NCI-H1417 treated with DMSO at 0.1 percent for 48 hours (cell line): ENCODE data around the gene CDC20.
A peak's percentile ranks its signal among the peaks of the same experiment; 100 is the strongest.

Experiments
- DNase-seq: peaks from one replicate; lab custom pipeline; 2025; lab: John Stamatoyannopoulos, UW

CDC20 gene

DNA sequence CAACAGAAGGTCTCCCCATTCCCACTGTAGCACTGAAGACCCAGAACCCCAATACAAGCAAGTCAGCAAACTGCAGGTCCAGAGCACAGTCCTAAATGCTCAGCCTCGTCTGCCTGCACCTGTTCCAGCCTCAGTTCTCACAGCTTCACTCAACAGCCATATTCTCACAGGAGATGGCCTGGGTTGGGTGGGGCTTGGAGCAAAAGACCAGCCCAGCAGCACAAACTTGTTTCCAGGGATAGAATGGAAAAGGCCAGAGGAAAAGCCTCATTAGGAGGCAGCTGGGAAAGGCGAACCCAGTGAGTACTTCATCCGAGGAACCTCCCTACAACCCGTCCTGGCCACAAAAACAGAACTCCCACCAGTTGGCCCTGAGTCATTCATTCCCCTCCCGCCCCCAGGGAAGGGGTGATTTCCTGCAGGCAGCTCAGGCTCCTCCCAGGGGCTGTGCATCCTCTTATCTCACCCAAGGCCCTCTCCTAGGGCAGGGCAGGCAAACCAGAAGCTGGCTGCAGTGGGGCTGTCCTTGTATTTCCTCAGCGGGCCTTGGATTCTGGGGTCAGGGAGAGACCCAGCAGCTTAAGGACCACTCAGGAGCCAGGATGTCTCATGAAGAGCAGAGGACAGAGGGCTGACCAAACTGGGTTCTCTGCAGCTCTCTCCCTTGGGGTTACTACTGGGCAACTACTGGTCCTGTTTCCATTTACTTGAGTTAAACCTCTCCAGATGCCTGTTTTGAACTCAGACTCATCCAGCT lies 28.6 kb upstream of the CDC20 start:
- no peak for DNase-seq

DNA sequence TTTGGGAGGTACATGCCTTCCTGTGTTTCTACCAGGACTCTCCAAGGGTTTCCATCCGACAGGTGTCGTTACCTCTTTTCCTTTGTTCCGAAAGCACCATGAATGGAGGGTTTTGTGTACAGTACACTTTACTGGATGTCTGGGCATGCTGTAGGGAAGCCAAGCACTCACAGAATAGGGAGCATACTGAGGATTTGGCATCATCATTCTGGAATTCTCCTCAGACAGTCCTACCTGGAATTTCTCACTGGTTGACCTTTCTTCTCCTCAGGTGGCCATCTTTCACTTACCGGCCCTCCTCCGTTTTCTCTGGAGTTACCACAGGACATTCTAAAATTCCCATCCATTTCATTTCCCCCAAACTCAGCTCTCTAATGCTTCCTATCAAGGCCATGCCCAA lies 27.1 kb upstream of the CDC20 start:
- no peak for DNase-seq

DNA sequence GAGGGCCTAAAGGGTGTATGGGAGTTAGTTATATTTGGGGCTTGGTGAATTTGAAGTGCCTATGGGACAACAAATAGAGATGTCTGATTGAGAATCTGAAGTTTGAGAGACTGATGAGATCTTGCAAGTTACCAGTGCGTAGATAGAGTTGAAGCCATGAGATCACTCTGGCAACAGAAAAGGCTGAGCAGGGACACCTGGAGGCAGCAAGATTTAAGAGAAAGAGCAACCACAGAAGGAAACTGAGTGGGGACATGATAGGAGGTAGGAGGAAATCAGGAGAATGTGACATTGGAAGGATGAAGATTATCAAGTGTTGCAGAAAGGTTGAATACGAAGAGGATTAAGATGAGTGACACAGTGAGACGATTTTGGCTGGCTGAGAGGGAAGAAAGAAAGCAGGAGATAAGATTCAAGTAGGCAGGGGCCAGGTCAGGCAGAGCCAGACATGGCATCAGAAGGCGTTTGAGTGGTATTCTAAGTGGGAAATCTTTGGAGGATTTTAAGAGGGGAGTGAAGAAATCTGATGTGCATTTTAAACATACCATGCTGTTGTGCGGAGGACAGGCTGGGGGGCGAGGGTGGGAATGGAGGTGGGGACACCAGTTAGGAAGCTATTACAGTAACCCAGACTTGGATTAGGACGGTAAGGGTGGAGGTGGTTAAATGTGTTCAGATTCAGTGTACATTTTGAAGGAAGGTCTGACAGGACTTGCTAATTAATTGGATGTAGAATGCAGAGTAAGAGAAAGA lies 24.2 kb upstream of the CDC20 start:
- DNase-seq = no peak

DNA sequence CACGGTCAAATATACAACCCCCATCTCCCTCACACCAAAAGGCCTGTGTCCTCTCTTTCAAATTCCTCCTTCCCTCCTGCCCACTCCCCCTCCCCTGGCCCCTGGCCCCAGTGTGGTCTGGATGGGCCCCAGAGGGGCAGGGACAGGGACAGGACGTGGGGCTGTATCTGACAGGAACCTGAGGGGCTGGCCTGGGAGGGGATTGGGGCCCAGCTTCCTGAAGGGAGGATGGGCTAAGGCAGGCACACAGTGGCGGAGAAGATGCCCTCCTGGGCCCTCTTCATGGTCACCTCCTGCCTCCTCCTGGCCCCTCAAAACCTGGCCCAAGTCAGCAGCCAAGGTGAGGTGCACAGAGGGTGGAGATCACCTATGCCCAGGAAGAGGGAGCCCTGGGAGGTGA lies 21.2 kb upstream of the CDC20 start, which contains the start of gene MPL:
TSS of gene MPL (plus strand) at position 231 of the 400 bp plus-strand sequence. CDS start at position 262, 31 bp downstream.
- no peak for DNase-seq

DNA sequence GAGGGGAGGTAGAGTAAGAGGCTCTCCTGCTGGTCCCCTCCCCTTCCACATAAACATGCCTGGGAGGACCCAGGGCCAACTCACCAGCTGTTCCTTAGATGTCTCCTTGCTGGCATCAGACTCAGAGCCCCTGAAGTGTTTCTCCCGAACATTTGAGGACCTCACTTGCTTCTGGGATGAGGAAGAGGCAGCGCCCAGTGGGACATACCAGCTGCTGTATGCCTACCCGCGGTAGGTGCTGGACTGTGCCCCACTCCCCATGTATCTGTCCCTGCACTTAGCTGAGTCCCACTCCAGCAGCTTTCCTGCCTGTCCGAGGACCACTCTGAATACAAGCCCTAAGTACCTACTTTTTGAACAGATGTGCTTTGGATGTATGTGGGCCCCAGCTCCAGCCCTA lies 20.8 kb upstream of the CDC20 start:
- DNase-seq = no peak

DNA sequence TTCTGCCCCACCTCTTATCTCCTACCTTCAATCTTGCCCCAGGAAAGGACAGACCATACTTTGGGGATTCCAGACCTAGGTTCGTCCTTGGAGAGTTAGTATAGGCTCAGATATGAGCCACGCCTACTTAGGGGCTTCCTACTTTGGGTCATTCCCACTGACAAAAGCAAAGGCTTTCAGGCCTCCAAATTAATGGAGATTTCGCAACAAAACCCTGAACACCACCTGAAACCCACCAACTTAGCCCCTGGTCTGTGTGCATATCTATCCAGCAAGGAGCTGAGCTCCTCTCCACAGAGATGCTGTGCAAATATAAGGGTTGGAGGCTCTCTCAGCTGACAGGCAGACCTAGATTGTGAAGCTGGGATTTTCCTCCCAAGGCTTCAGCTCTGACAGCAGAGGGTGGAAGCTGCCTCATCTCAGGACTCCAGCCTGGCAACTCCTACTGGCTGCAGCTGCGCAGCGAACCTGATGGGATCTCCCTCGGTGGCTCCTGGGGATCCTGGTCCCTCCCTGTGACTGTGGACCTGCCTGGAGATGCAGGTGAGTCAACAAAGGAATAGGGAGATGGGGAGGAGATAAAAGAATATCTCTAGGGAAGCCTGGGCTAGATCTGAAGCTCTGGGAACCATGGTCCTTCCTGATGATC lies 19.1 kb upstream of the CDC20 start:
- DNase-seq = no peak

DNA sequence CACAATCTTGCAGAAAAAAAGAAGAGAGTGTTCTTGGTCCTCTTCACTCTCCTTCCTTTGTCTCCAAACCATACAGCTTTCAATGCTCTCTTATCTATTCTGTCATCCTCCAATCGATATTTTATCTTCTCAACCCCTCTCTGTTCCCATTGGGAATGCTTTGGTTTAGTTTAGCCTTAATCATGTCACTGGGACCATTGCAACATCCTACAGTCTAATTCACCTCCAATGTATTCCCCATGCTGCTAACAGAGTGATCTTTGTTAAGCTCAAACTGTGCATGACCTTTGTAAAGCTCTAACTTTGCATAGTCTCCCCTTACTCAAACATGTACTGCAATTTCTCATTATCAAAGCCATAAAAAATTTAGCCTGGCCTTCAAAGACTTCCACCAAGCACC lies 18.2 kb upstream of the CDC20 start:
- no peak for DNase-seq

DNA sequence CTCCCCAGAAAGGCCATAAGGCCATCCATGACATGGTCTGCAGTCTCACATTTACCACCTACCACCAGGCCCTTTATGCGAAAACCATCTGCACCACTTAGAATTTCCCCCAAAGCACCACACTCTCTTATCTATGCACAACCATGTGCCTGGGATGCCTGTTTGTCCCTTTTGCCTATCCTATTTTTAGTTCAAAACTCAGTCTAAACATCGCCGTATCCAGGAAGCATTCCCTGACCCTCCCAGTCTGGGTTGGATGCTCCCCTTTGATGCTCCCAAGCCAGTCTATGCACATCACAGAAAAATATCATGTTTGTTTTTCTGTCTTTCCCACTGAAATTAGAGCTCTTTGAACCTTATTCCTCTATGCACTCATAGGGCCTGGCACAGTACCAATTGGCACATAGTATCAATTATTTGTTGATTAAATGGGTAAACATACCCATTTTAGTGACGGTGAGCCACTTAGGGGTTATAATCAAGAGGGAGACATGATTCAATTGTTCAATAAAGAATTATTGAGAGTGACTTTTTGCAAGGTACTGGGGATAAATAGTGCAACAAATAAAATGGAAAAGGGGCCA lies 14.4 kb upstream of the CDC20 start:
- DNase-seq = no peak

DNA sequence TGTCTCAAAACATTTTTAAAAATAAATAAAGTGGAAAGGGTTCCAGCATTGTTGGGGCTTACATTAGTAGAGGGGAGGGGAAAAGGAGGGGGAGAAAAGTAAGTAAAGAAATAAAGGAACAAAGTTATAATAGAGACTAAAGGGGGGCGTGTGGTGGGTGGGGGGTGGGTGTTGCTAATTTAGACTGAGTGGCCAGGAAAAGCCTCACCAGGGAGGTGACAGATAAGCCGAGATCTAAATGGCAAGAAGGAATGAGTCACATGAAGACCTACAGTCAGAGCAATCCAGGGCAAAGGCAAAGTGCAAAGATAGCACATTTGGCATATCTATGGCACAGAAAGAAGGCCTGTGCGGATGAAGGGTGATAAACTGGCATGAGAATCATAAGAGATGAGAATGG lies 13.7 kb upstream of the CDC20 start:
- no peak for DNase-seq

DNA sequence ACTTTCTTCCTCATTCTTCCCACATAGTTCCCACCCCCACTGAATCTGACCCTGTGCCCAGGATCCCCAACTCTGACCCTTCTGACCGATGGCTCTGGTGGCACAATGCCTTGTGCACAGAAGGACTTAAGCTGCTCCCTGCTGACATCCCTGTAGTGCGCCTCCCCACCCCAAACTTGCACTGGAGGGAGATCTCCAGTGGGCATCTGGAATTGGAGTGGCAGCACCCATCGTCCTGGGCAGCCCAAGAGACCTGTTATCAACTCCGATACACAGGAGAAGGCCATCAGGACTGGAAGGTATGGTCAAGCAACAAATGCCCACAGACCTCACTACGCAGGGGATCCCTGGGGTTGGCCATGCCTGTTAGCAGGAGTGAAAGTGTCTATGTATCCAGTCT lies 12.1 kb upstream of the CDC20 start:
- DNase-seq = no peak

DNA sequence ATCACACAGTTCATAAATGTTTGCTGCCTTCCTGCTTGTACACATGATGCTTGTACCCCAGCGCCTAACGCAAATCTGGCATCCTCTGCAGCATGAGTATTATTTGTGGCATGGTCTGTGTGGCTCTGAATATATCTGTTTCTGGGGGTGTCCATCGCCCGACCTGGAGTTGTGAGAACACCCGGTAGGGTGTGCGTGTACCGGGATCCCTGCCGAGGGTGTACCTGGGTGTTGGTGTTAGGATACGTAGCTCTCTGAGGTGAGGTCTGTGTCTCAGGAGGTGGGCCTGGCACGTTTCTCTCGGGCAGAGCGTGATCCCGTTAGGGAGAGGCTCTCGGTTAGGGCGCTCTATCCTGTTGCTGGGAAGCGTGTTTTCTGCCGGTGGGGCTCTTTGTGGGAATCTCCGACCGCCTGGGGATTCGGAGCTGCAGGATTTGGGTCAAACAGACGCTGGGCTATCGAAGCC lies 10.4 kb upstream of the CDC20 start:
- no peak for DNase-seq

DNA sequence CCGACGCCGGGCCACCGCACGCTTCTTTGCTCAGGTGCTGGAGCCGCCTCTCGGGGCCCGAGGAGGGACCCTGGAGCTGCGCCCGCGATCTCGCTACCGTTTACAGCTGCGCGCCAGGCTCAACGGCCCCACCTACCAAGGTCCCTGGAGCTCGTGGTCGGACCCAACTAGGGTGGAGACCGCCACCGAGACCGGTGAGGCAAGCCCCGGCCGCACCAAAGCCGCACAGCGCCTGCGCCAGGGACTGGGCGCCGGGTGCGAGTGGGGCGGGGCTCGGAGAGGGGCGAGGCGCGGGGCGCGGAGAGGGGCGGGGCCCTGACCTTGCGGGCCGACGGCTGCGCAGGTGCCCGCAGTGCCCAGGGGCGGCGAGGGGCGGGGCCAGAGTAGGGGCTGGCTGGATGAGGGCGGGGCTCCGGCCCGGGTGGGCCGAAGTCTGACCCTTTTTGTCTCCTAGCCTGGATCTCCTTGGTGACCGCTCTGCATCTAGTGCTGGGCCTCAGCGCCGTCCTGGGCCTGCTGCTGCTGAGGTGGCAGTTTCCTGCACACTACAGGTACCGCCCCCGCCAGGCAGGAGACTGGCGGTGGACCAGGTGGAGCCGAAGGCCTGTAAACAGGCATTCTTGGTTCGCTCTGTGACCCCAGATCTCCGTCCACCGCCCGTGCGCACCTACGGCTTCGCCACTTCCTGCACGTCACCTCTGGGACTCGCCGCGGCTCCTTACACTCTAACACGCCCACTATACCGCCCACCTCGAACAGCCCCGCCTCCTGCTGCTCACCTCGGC lies 9.8 kb upstream of the CDC20 start:
- peak; percentile 55 for DNase-seq

DNA sequence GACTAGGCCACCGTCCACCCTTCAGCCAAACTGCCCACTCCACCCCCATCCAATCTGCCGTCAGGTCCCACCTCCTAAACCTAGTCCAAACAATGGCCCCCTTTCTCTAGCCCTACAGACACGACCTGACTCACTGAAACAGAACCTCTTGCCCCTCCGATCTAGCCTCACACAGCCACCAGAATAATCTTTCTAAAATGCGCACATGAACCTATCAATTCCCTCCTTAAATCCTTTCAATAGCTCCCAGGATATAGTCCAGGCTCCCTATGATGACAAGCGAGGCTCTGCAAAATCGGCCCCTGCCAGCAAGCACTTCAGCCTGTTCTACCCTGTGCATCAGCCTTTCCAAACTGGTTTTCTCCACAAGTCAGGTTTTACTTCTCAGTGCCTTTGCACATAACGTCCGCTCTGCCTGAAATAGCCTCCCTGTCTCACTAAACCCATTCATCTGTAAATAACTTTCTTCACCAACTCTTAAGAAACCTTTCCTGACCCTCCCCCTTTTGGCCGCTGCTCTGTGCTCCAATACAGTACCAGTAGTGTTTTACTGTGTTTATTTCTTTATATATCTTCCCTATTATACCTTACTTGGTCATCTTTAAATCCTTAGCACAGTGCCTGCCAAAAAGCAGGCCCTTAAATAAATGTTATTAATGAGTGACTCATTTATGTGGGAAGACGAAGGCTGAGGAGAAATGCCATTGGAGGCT lies 9.0 kb upstream of the CDC20 start:
- DNase-seq = no peak

DNA sequence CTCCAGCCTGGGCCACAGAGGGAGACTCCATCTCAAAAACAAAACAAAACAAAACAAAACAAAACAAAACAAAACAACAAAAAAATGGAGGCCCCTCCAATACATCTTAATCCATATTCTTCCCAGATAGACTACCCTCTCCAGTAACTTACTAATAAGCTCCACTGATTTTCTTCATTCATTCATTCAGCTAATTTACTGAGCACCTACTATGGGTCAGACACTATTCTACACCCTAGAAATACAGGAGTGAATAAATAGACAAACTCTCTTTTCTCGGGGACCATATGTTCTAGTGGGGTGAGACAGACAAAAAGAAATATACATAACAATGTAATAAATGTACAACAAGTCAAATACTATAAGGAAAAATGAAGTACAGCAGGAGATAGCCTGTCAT lies 7.8 kb upstream of the CDC20 start:
- no peak for DNase-seq

DNA sequence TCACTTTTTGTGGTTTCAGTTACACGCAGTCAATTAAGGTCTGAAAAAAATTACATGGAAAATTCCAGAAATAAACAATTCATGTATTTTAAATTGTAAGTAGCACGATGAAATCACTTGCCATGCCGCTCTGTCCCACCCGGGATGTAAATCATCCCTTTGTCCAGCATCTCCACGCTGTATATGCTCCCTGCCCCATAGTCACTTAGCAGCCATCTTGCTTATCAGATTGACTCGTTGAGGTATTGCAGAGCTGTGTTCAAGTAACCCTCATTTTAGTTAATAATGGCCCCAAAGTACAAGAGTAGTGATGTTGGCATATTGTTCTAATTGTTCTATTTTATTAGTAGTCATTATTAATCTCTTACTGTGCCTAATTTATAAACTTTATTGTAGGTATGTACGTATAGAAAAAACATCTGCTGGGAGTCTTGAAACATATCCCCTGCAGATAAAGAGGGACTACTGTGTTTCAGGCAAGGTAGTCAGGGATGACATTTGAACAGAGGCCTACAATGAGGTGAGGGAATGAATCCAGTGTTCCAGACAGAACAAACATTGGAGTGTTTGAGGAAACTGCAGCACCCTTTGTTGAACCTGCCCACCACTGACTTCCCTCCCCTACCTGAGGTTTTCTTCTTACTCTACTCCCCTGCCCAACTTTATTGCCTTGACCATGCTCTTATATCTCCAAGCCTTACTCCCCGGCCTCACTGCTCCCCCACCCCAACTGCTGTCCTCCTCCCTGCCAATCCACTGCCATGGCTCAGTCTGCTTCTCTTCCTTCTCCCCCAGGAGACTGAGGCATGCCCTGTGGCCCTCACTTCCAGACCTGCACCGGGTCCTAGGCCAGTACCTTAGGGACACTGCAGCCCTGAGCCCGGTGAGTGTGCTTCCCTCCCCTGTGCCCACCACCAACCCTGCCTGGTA lies 7.1 kb upstream of the CDC20 start:
- DNase-seq = no peak

DNA sequence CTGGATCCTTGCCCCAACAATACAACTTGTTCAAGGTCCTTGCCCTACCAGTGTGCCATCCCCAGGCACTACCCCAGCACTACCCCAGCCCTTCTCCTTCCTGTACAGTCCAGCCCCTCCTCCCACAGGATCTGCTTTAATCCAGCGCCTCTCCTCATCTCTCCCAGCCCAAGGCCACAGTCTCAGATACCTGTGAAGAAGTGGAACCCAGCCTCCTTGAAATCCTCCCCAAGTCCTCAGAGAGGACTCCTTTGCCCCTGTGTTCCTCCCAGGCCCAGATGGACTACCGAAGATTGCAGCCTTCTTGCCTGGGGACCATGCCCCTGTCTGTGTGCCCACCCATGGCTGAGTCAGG lies 6.5 kb upstream of the CDC20 start:
- no peak for DNase-seq

DNA sequence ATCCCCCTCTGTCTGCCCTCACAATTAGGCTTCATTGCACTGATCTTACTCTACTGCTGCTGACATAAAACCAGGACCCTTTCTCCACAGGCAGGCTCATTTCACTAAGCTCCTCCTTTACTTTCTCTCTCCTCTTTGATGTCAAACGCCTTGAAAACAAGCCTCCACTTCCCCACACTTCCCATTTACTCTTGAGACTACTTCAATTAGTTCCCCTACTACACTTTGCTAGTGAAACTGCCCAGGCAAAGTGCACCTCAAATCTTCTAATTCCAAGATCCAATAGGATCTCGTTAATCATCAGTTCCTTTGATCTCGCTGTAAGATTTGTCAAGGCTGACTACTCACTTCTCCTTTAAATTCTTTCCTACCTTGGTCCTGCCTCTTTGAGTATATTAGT lies 5.9 kb upstream of the CDC20 start:
- DNase-seq = no peak

DNA sequence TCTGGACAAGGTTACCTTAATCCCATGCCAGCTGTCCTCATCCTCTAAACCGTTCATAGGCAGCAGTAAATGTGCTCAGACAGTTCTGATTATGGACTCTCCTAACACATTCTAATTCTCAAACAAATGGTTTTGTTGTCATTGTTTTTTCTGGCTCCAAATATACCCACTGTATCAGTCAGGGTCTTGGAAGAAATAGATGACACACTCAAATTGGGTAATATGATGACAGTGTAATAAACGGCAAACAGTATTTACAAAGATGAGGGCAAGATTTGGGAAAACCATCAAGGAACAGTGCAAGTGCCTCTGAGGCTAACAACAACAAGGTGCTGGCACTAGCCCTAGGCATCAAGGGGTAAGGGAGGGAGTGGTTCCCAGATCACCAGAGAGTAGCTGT lies 4.3 kb upstream of the CDC20 start:
- no peak for DNase-seq

DNA sequence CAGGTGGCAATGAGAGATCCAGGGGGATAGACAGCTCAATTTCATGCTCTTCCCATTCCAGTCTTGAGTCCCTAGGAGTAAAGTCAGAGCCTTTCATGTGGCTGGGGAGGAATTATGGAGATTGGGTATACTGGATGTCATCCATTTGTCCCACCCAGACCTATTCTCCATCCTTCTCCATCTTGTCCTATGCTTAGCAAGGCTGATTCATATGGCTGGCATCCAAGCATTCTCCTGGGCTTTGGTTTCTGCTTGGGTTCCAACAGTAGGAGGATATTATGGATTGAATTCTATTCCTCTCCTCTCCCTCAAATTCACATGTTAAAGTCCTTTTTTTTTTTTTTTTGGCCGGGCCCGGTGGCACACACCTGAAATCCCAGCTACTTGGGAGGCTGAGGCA lies 3.8 kb upstream of the CDC20 start:
- no peak for DNase-seq

DNA sequence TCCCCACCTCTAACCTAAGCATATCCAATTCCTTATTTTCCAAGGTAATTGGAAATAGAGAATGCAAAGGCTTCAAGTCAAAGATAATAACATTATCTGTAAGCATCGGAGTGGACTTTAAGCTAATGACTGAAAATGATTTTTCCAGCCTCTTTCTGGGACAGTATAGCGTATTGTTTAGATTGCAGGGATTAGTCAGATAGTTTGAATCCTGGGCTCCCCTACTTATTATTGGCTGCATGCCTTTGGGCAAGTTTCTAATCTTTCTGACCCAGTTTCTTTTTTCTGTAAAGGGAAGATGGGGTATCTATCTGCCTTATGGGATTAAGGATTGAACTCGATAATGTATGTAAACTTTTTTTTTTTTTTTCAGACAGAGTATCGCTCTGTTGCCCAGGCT lies 1.5 kb upstream of the CDC20 start:
- no peak for DNase-seq
